Activated T-helper 2 cell treated with anti-CD3 and anti-CD28 coated beads, Interferon-gamma antibody, Interleukin-2, Interleukin-4, amounts not matched to agents 10 μg/mL and 5 μg/mL and 100 μg/mL, durations not matched to agents 14 hours and 24 hours and 36 hours (primary cell): ENCODE results near the gene BMPR1B. TPM values are rescaled to one million over a fixed set of nuclear protein-coding genes. Genes with fewer than 3 reads are reported as not detected.

ENCODE experiments used
- DNase-seq: peaks from one replicate; pipeline ENCODE4 v3.0.0; 2021; ENCODE audit warnings: low spot score
- H3K27ac Mint-ChIP-seq: one replicate; pipeline ENCODE4 v1.8.0; 2021; ENCODE audit warnings: mixed read lengths
- H3K27me3 Mint-ChIP-seq: one replicate; pipeline ENCODE4 v1.8.0; 2021; ENCODE audit warnings: low read depth, mixed read lengths
- H3K36me3 Mint-ChIP-seq: one replicate; pipeline ENCODE4 v1.8.0; 2021; ENCODE audit warnings: low read depth, mixed read lengths
- H3K4me1 Mint-ChIP-seq: one replicate; pipeline ENCODE4 v1.8.0; 2021; ENCODE audit warnings: low read depth, mixed read lengths
- H3K4me3 Mint-ChIP-seq: one replicate; pipeline ENCODE4 v1.8.0; 2021; ENCODE audit warnings: low read depth, mild to moderate bottlenecking, moderate library complexity, mixed read lengths
- H3K9me3 Mint-ChIP-seq: one replicate; pipeline ENCODE4 v1.8.0; 2021; ENCODE audit warnings: mixed read lengths
- intact Hi-C: fragments of 100-400 bp; cut with micrococcal nuclease; formaldehyde crosslinking; loops from one replicate; pipeline ENCODE4 v1.15.1; 2023
- total RNA-seq: library from RNA; stranded (reverse); gene quantifications from 2 replicates; pipeline ENCODE4 v1.2.3, GENCODE V29; 2022

Gene BMPR1B
- not detected in 2 replicates for total RNA-seq

GRCh38 chr4:94757192-94758140 is at the start of gene BMPR1B:
Gene BMPR1B (plus strand): TSS chr4:94757955. CDS start chr4:95104425, 346,470 bp downstream.
- intact Hi-C loops, result loop anchor here (5.0 to 10.0 kb wide), 2 partner anchors 133 to 925 kb away; no protein-coding TSS in a partner anchor
- DNase-seq, result no peak

GRCh38 chr4:94711635-94712034 is 46.1 kb upstream of the BMPR1B start:
- Mint-ChIP-seq H3K4me1 (no peaks in the 10 kb centered on the region), H3K27ac (no peak overlapping the region), H3K36me3 (no peaks in the 10 kb centered on the region), H3K27me3 (no peaks in the 10 kb centered on the region), H3K4me3 (no peak overlapping the region), H3K9me3 (no peaks in the 10 kb centered on the region)
- DNase-seq, result no peak
- intact Hi-C loops, result no loop called here

More at GRCh38 chr4:94757192-94758140, at the start of gene BMPR1B:
- no peaks in the 10 kb centered on the region for H3K9me3 Mint-ChIP-seq
- peak within 1 kb of the TSS; percentile 65 for H3K4me3 Mint-ChIP-seq
- H3K36me3 Mint-ChIP-seq, result no peaks in the 10 kb centered on the region
- peaks cover 6% of the 10 kb centered on the region for H3K4me1 Mint-ChIP-seq
- no peak within 1 kb of the TSS for H3K27ac Mint-ChIP-seq
- H3K27me3 Mint-ChIP-seq, result peaks cover 76% of the 10 kb centered on the region

- intact Hi-C loops, result no loop called here
- Mint-ChIP-seq H3K4me3 (no peak overlapping the region), H3K27me3 (no peaks in the 10 kb centered on the region), H3K4me1 (no peaks in the 10 kb centered on the region), H3K9me3 (no peaks in the 10 kb centered on the region), H3K36me3 (no peaks in the 10 kb centered on the region), H3K27ac (no peak overlapping the region)
- no peak for DNase-seq
Observed at GRCh38 chr4:94714365-94715160, 43.2 kb upstream of the BMPR1B start.

- no peak for DNase-seq
- no peaks in the 10 kb centered on the region for H3K27me3 Mint-ChIP-seq
- H3K4me3 Mint-ChIP-seq, result no peak overlapping the region
- H3K27ac Mint-ChIP-seq, result no peak overlapping the region
- intact Hi-C loops, result no loop called here
- no peaks in the 10 kb centered on the region for H3K9me3 Mint-ChIP-seq
- H3K36me3 Mint-ChIP-seq, result no peaks in the 10 kb centered on the region
- H3K4me1 Mint-ChIP-seq, result no peaks in the 10 kb centered on the region
Observed at GRCh38 chr4:94715726-94716125, 42.0 kb upstream of the BMPR1B start.

GRCh38 chr4:94721310-94721709 is 36.4 kb upstream of the BMPR1B start:
- Mint-ChIP-seq H3K4me1 (no peaks in the 10 kb centered on the region), H3K36me3 (no peaks in the 10 kb centered on the region), H3K27me3 (peaks cover 3% of the 10 kb centered on the region), H3K27ac (no peak overlapping the region), H3K9me3 (no peaks in the 10 kb centered on the region), H3K4me3 (no peak overlapping the region)
- DNase-seq, result no peak
- intact Hi-C loops, result no loop called here

GRCh38 chr4:94722270-94722669 is 35.5 kb upstream of the BMPR1B start:
- Mint-ChIP-seq H3K9me3 (no peaks in the 10 kb centered on the region), H3K27me3 (peaks cover 5% of the 10 kb centered on the region), H3K27ac (no peak overlapping the region), H3K4me3 (no peak overlapping the region), H3K36me3 (no peaks in the 10 kb centered on the region), H3K4me1 (no peaks in the 10 kb centered on the region)
- DNase-seq, result no peak
- intact Hi-C loops, result no loop called here

GRCh38 chr4:94722748-94723147 is 35.0 kb upstream of the BMPR1B start:
- Mint-ChIP-seq H3K9me3 (no peaks in the 10 kb centered on the region), H3K27me3 (peaks cover 5% of the 10 kb centered on the region), H3K27ac (no peak overlapping the region), H3K36me3 (no peaks in the 10 kb centered on the region), H3K4me3 (no peak overlapping the region), H3K4me1 (no peaks in the 10 kb centered on the region)
- no peak for DNase-seq
- intact Hi-C loops, result no loop called here

GRCh38 chr4:94724016-94724790 is 33.6 kb upstream of the BMPR1B start:
- Mint-ChIP-seq H3K4me3 (no peak overlapping the region), H3K9me3 (no peaks in the 10 kb centered on the region), H3K27ac (no peak overlapping the region), H3K4me1 (no peaks in the 10 kb centered on the region), H3K27me3 (peaks cover 5% of the 10 kb centered on the region), H3K36me3 (no peaks in the 10 kb centered on the region)
- intact Hi-C loops, result no loop called here
- no peak for DNase-seq

- Mint-ChIP-seq H3K36me3 (no peaks in the 10 kb centered on the region), H3K4me1 (no peaks in the 10 kb centered on the region), H3K4me3 (no peak overlapping the region), H3K27me3 (peaks cover 5% of the 10 kb centered on the region), H3K9me3 (no peaks in the 10 kb centered on the region), H3K27ac (no peak overlapping the region)
- intact Hi-C loops, result no loop called here
- DNase-seq, result no peak
Observed at GRCh38 chr4:94726524-94727123, 31.1 kb upstream of the BMPR1B start.

- H3K36me3 Mint-ChIP-seq, result no peaks in the 10 kb centered on the region
- no peaks in the 10 kb centered on the region for H3K4me1 Mint-ChIP-seq
- H3K27ac Mint-ChIP-seq, result no peak overlapping the region
- DNase-seq, result no peak
- H3K27me3 Mint-ChIP-seq, result peaks cover 5% of the 10 kb centered on the region
- H3K4me3 Mint-ChIP-seq, result no peak overlapping the region
- intact Hi-C loops, result no loop called here
- H3K9me3 Mint-ChIP-seq, result no peaks in the 10 kb centered on the region
Observed at GRCh38 chr4:94728056-94728766, 29.5 kb upstream of the BMPR1B start.

- H3K4me3 Mint-ChIP-seq, result no peak overlapping the region
- intact Hi-C loops, result no loop called here
- H3K36me3 Mint-ChIP-seq, result no peaks in the 10 kb centered on the region
- H3K9me3 Mint-ChIP-seq, result no peaks in the 10 kb centered on the region
- H3K27me3 Mint-ChIP-seq, result no peaks in the 10 kb centered on the region
- no peak overlapping the region for H3K27ac Mint-ChIP-seq
- no peaks in the 10 kb centered on the region for H3K4me1 Mint-ChIP-seq
- DNase-seq, result no peak
Observed at GRCh38 chr4:94732358-94732698, 25.4 kb upstream of the BMPR1B start.

- H3K4me1 Mint-ChIP-seq, result no peaks in the 10 kb centered on the region
- intact Hi-C loops, result no loop called here
- no peaks in the 10 kb centered on the region for H3K36me3 Mint-ChIP-seq
- H3K27ac Mint-ChIP-seq, result no peak overlapping the region
- no peaks in the 10 kb centered on the region for H3K9me3 Mint-ChIP-seq
- DNase-seq, result no peak
- no peaks in the 10 kb centered on the region for H3K27me3 Mint-ChIP-seq
- H3K4me3 Mint-ChIP-seq, result no peak overlapping the region
Observed at GRCh38 chr4:94739741-94740140, 18.0 kb upstream of the BMPR1B start.
